ENCODE measurements around the gene KRTCAP2.

The KRTCAP2 gene

GRCh38 chr1:155177918-155178281 is 4.8 kb upstream of the KRTCAP2 start:
- TF ChIP-seq, protein P1, sequence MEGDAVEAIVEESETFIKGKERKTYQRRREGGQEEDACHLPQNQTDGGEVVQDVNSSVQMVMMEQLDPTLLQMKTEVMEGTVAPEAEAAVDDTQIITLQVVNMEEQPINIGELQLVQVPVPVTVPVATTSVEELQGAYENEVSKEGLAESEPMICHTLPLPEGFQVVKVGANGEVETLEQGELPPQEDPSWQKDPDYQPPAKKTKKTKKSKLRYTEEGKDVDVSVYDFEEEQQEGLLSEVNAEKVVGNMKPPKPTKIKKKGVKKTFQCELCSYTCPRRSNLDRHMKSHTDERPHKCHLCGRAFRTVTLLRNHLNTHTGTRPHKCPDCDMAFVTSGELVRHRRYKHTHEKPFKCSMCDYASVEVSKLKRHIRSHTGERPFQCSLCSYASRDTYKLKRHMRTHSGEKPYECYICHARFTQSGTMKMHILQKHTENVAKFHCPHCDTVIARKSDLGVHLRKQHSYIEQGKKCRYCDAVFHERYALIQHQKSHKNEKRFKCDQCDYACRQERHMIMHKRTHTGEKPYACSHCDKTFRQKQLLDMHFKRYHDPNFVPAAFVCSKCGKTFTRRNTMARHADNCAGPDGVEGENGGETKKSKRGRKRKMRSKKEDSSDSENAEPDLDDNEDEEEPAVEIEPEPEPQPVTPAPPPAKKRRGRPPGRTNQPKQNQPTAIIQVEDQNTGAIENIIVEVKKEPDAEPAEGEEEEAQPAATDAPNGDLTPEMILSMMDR (IDR thresholded peaks at IDR 0.05; ENCODE audit: control extremely low read depth, extremely low read depth, low read depth, missing control alignments) = no peak
- no peak for DNase-seq (ENCODE audit: extremely low spot score)
- CTCF ChIA-PET = interaction anchor here (0.7 to 11.6 kb wide), 12 partner anchors 8 to 93 kb away, joined by 3 to 167 read pairs (median 6); no protein-coding TSS in a partner anchor
- POLR2A ChIA-PET = interaction anchor here (0.6 kb wide), 1 partner anchor 17 kb away, joined by 3 read pairs; no protein-coding TSS in a partner anchor

GRCh38 chr1:155177192-155177917 is 4.3 kb upstream of the KRTCAP2 start:
- CTCF ChIA-PET = interaction anchor here (0.7 to 11.6 kb wide), 14 partner anchors 9 to 207 kb away, joined by 3 to 167 read pairs (median 6); partner anchors contain the start of gene SHC1
- TF ChIP-seq, protein P1 (IDR thresholded peaks at IDR 0.05; ENCODE audit: control extremely low read depth, extremely low read depth, low read depth, missing control alignments) = no peak
- POLR2A ChIA-PET = no interaction called here
- DNase-seq (ENCODE audit: extremely low spot score) = no peak

DNA sequence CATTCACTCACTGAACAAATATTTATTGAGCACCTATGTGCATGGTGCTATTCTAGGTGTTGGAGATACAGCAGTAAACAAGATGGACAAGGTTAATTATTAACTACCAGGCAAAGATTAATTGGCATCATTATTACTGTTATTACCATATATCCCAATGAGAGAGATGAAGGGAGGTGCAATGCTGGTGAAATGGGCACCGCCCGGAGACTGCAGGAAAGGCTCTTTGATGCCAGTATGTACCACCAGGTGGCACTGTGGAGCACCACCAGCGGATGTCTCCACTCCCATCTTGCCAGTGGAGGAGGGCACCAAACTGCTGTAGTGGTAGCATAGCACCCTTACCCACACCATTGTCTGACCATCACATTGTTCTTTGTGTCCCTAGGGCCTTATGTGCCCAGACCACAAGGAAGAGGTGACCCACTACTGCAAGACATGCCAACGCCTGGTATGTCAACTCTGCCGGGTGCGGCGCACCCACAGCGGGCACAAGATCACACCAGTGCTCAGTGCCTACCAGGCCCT is 3.5 kb upstream of the KRTCAP2 start:
- peak; percentile 89 for DNase-seq (ENCODE audit: extremely low spot score)
- POLR2A ChIA-PET = no interaction called here
- CTCF ChIA-PET = interaction anchor here (0.7 to 11.6 kb wide), 15 partner anchors 9 to 206 kb away, joined by 3 to 167 read pairs (median 9); partner anchors contain the start of genes MTX1, SHC1 and THBS3
- TF ChIP-seq, protein P1 (IDR thresholded peaks at IDR 0.05; ENCODE audit: control extremely low read depth, extremely low read depth, low read depth, missing control alignments) = peak; percentile 94

- DNase-seq (ENCODE audit: extremely low spot score) = no peak
- ChIA-PET CTCF (interaction anchor here (0.9 to 11.6 kb wide), 15 partner anchors 9 to 415 kb away, joined by 3 to 167 read pairs (median 8); partner anchors contain the start of genes MTX1 and THBS3), POLR2A (no interaction called here)
- TF ChIP-seq, protein P1 (IDR thresholded peaks at IDR 0.05; ENCODE audit: control extremely low read depth, extremely low read depth, low read depth, missing control alignments) = no peak
These were observed 2.8 kb upstream of the KRTCAP2 start for GRCh38 chr1:155175927-155176371.

DNA sequence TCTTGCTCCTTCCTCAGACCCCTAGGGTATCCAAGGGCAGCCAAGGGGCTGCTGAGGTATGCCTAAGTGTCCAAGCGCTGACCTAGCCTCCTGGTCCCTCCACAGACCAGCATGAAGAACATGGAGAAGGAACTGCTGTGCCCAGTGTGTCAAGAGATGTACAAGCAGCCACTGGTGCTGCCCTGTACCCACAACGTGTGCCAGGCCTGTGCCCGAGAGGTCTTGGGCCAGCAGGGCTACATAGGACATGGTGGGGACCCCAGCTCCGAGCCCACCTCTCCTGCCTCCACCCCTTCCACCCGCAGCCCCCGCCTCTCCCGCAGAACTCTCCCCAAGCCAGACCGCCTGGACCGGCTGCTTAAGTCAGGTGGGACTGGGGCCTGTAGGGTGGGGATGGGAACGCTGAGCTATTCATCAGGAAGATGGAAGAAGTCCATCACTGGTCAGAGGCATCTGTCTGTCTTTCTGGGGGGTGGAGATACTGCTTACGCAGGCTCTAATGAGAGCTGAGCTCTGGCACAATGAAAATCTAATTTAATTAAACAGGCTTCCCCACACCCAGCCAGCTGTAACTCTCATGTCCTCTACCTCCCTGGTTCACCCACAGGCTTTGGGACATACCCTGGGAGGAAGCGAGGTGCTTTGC is 2.3 kb upstream of the KRTCAP2 start:
- no peak for DNase-seq (ENCODE audit: extremely low spot score)
- POLR2A ChIA-PET = interaction anchor here (0.7 kb wide), 1 partner anchor 1317 kb away, joined by 3 read pairs; no protein-coding TSS in a partner anchor
- TF ChIP-seq, protein P1 (IDR thresholded peaks at IDR 0.05; ENCODE audit: control extremely low read depth, extremely low read depth, low read depth, missing control alignments) = no peak
- CTCF ChIA-PET = interaction anchor here (0.9 to 11.6 kb wide), 19 partner anchors 10 to 416 kb away, joined by 3 to 167 read pairs (median 4); partner anchors contain the start of genes MTX1 and THBS3

Measured in GM10248 (cell line).